ENCODE measurements around the gene XRCC2.

XRCC2 gene

DNA sequence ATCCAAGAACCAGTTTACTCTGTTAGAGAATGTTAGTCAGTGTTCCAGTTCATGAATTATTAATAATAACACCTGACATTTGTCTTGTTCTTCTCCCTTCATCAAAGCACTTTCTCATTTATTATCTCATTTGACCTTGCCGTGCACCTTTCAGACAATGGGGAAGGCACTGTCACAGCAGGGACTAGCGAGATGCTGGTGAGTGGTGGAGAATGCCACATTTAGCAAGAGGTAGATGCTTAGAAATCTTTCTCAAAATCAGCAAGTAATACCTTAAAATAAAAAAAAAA, 34.2 kb upstream of the XRCC2 start:
- H3K4me3 ChIP-seq (replicated peaks; ENCODE audit: insufficient read depth, low read length): no peak overlapping the region
- DNase-seq (ENCODE audit: low read depth in 1 of 2, low spot score in 1 of 2): no peak
- no peak for TF ChIP-seq POLR2AphosphoS5 (IDR thresholded peaks at IDR 0.05; ENCODE audit: low read depth)
- no peak for TF ChIP-seq GABPA (IDR thresholded peaks at IDR 0.05; ENCODE audit: low read depth)
- TF ChIP-seq SPI1 (IDR thresholded peaks at IDR 0.05; ENCODE audit: borderline replicate concordance, low read depth): no peak
- TF ChIP-seq, protein P1, sequence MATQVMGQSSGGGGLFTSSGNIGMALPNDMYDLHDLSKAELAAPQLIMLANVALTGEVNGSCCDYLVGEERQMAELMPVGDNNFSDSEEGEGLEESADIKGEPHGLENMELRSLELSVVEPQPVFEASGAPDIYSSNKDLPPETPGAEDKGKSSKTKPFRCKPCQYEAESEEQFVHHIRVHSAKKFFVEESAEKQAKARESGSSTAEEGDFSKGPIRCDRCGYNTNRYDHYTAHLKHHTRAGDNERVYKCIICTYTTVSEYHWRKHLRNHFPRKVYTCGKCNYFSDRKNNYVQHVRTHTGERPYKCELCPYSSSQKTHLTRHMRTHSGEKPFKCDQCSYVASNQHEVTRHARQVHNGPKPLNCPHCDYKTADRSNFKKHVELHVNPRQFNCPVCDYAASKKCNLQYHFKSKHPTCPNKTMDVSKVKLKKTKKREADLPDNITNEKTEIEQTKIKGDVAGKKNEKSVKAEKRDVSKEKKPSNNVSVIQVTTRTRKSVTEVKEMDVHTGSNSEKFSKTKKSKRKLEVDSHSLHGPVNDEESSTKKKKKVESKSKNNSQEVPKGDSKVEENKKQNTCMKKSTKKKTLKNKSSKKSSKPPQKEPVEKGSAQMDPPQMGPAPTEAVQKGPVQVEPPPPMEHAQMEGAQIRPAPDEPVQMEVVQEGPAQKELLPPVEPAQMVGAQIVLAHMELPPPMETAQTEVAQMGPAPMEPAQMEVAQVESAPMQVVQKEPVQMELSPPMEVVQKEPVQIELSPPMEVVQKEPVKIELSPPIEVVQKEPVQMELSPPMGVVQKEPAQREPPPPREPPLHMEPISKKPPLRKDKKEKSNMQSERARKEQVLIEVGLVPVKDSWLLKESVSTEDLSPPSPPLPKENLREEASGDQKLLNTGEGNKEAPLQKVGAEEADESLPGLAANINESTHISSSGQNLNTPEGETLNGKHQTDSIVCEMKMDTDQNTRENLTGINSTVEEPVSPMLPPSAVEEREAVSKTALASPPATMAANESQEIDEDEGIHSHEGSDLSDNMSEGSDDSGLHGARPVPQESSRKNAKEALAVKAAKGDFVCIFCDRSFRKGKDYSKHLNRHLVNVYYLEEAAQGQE (IDR thresholded peaks at IDR 0.05; ENCODE audit: insufficient replicate concordance, low read depth): no peak
- TF ChIP-seq, protein P2, sequence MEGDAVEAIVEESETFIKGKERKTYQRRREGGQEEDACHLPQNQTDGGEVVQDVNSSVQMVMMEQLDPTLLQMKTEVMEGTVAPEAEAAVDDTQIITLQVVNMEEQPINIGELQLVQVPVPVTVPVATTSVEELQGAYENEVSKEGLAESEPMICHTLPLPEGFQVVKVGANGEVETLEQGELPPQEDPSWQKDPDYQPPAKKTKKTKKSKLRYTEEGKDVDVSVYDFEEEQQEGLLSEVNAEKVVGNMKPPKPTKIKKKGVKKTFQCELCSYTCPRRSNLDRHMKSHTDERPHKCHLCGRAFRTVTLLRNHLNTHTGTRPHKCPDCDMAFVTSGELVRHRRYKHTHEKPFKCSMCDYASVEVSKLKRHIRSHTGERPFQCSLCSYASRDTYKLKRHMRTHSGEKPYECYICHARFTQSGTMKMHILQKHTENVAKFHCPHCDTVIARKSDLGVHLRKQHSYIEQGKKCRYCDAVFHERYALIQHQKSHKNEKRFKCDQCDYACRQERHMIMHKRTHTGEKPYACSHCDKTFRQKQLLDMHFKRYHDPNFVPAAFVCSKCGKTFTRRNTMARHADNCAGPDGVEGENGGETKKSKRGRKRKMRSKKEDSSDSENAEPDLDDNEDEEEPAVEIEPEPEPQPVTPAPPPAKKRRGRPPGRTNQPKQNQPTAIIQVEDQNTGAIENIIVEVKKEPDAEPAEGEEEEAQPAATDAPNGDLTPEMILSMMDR (IDR thresholded peaks at IDR 0.05; ENCODE audit: insufficient read depth, low read length): no peak
- H3K27ac ChIP-seq (replicated peaks): no peak overlapping the region
- no peaks in the 10 kb centered on the region for H3K27me3 ChIP-seq (ENCODE audit: insufficient read depth, poor library complexity, severe bottlenecking)

DNA sequence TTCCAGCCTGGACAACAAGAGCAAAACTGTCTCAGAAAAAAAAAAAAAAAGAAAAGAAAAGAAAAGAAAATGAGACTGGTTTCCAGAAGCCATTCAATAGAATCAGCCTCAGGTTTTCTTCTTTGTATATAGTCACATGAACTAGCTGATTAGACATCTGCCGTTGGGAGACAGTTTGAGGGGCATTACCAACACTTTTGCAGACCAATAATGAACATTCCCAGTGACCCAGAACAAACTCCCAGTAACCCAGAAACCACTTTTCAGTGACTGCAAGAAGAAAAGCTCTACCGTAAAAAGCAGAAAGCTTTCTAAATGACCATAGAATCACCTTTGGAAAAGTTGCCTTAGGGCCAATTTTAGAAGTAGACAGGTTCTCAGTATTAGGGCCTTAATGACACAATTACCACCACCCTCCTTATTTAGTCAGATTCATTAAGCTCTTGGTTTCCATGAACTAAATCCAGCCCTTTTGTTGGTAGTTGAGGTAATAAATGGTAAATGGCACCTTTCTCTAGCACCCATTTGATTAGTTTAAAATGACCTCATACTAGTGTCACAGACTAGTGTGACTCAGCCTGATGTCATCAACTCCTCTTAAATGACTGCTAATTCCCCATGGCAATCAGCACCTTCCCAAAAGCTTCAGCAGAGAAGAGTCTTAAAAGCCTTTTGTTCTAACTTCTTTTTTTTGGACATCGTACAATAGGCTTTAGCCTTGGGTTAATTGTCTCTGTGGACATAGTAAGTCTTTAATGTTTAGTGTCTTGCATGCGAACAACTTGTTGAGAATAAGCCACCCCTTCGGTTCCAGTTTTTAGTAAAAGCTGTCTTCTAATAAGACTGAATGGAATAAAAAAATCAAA, 33.6 kb upstream of the XRCC2 start:
- H3K27me3 ChIP-seq (ENCODE audit: insufficient read depth, poor library complexity, severe bottlenecking): no peaks in the 10 kb centered on the region
- H3K27ac ChIP-seq (replicated peaks): no peak overlapping the region
- H3K4me3 ChIP-seq (replicated peaks; ENCODE audit: insufficient read depth, low read length): no peak overlapping the region
- TF ChIP-seq, protein P2 (IDR thresholded peaks at IDR 0.05; ENCODE audit: insufficient read depth, low read length): no peak
- TF ChIP-seq POLR2AphosphoS5 (IDR thresholded peaks at IDR 0.05; ENCODE audit: low read depth) (no peak), GABPA (IDR thresholded peaks at IDR 0.05; ENCODE audit: low read depth) (no peak), SPI1 (IDR thresholded peaks at IDR 0.05; ENCODE audit: borderline replicate concordance, low read depth) (no peak)
- TF ChIP-seq, protein P1 (IDR thresholded peaks at IDR 0.05; ENCODE audit: insufficient replicate concordance, low read depth): no peak
- DNase-seq (ENCODE audit: low read depth in 1 of 2, low spot score in 1 of 2): no peak

DNA sequence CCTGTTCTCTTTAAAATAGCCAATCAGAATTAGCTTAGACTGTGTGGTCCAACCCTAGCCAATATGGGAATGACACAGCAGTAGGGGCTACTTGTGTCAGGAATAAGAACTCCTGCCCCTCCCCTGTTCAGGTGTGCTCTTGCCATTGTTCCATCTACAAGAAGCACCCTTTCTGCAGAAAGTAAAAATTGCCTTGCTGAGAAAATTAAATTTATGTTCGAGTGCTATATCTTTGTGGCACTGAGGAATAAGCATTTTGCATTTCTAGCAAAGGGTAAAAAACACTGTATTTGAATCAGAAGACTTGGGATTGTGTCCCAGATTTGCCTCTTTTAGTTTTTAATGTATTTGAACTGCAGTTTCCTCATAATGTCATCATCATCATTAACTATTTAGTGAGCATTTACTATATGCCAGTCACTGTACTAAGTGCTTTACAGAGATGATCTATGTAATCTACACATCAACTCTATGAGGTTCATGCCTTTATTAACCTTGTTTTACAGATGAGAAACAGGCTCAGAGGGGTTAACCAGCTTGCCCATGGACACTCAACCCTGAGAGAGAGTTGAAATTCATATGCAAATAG, 28.9 kb upstream of the XRCC2 start:
- H3K4me3 ChIP-seq (replicated peaks; ENCODE audit: insufficient read depth, low read length): no peak overlapping the region
- H3K27ac ChIP-seq (replicated peaks): no peak overlapping the region
- no peaks in the 10 kb centered on the region for H3K27me3 ChIP-seq (ENCODE audit: insufficient read depth, poor library complexity, severe bottlenecking)
- TF ChIP-seq, protein P1 (IDR thresholded peaks at IDR 0.05; ENCODE audit: insufficient replicate concordance, low read depth): no peak
- TF ChIP-seq POLR2AphosphoS5 (IDR thresholded peaks at IDR 0.05; ENCODE audit: low read depth) (no peak), SPI1 (IDR thresholded peaks at IDR 0.05; ENCODE audit: borderline replicate concordance, low read depth) (no peak), GABPA (IDR thresholded peaks at IDR 0.05; ENCODE audit: low read depth) (no peak)
- TF ChIP-seq, protein P2 (IDR thresholded peaks at IDR 0.05; ENCODE audit: insufficient read depth, low read length): no peak
- no peak for DNase-seq (ENCODE audit: low read depth in 1 of 2, low spot score in 1 of 2)

Measured in HL-60 (cell line).